K562 (cell line): ENCODE results near the gene ADORA1. TPM values are rescaled to one million over a fixed set of nuclear protein-coding genes. Genes with fewer than 3 reads are reported as not detected.

ENCODE experiments used
- ATAC-seq: fragments of 200-7000 bp; cut with Tn5 transposase; 3 replicates; pipeline ENCODE4 v1.9.1; 2020; ENCODE audit warnings: moderate library complexity
- BruUV-seq: library from RNA; stranded (reverse); fragments of 400-500 nt; replicated peaks from 2 replicates; lab custom pipeline; 2021; lab: Mats Ljungman, UMichigan
- CTCF ChIA-PET: fragments of 300-600 bp; formaldehyde crosslinking; extraction: SDS; loops from one replicate; lab custom pipeline; 2021; ENCODE audit warnings: low intra/inter-chr PET ratio; lab: Yijun Ruan, JAX
- POLR2A ChIA-PET: fragments of 300-600, 350-650 bp; sonication (Branson Sonifier 250); formaldehyde crosslinking; extraction: SDS; loops from one replicate; lab custom pipeline; 2021; ENCODE audit warnings: antibody characterized with exemption, inconsistent platforms; lab: Yijun Ruan, JAX
- DNase-seq, 4 experiments: peaks; one replicate each; pipeline versions ENCODE4 v3.0.0 to v3.0.0-alpha.2; 2011 to 2018; ENCODE audit warnings: low spot score in 3 of 4, mixed read lengths in 3 of 4; ENCODE audit errors: extremely low read depth in 1 of 4
- FAIRE-seq: peaks from 2 replicates; lab custom pipeline; 2011; peaks lifted over from hg19 to GRCh38; lab: Jason Lieb, UNC
- H2AFZ ChIP-seq: 2 replicates; pipeline ENCODE4 v1.6.0; 2011; ENCODE audit warnings: low read depth, low read length, control low read depth, inconsistent platforms
- H3K27ac ChIP-seq: fragments of 200-600 bp; 3 replicates; pipeline ENCODE4 v1.8.0; 2011; ENCODE audit warnings: low read depth, mild to moderate bottlenecking, control low read depth, inconsistent platforms, low read length, moderate library complexity, mixed read lengths; ENCODE audit errors: extremely low read depth
- H3K27me3 ChIP-seq, 2 experiments: fragments of 300-600 bp in 1 of 2; 2 replicates in 1 of 2; 3 replicates in 1 of 2; pipeline versions ENCODE4 v1.6.0 to v1.8.0; 2011; ENCODE audit warnings: inconsistent platforms in 2 of 2, low read length in 2 of 2, mild to moderate bottlenecking in 1 of 2, mixed read lengths in 1 of 2, moderate library complexity in 1 of 2; ENCODE audit not compliant: control insufficient read depth in 2 of 2, insufficient read depth in 2 of 2
- H3K36me3 ChIP-seq: fragments of 300-600 bp; 3 replicates; pipeline ENCODE4 v1.8.0; 2011; ENCODE audit warnings: mild to moderate bottlenecking, low read length, inconsistent platforms; ENCODE audit not compliant: control insufficient read depth, insufficient read depth
- H3K4me1 ChIP-seq, 2 experiments: fragments of 200-600 bp in 1 of 2; replicated peaks in 1 of 2; 2 replicates in 1 of 2; 3 replicates in 1 of 2; pipeline versions ENCODE4 v1.5.1 to v1.8.0; 2011; ENCODE audit warnings: inconsistent platforms in 2 of 2, low read length in 2 of 2, mild to moderate bottlenecking in 1 of 2, mixed read lengths in 1 of 2, moderate library complexity in 1 of 2; ENCODE audit not compliant: control insufficient read depth in 2 of 2, insufficient read depth in 2 of 2
- H3K4me2 ChIP-seq: 2 replicates; pipeline ENCODE4 v1.6.1; 2011; ENCODE audit warnings: low read length, control low read depth, inconsistent platforms, mixed read lengths; ENCODE audit not compliant: insufficient read depth
- H3K4me3 ChIP-seq: fragments of 200-600 bp; sonication (generic), shearing (Covaris generic); 2 replicates; pipeline ENCODE4 v1.5.1; 2016; ENCODE audit warnings: control low read depth, inconsistent platforms
- H3K79me2 ChIP-seq: fragments of 200-600 bp; 3 replicates; pipeline ENCODE4 v1.8.0; 2011; ENCODE audit warnings: low read length, inconsistent platforms; ENCODE audit not compliant: control insufficient read depth, insufficient read depth
- H3K9ac ChIP-seq, 2 experiments: 2 replicates each; pipeline versions ENCODE4 v1.6.0 to v1.6.1; 2011; ENCODE audit warnings: low read depth in 2 of 2, low read length in 2 of 2, control low read depth in 1 of 2, inconsistent platforms in 1 of 2, mild to moderate bottlenecking in 1 of 2, mixed read lengths in 1 of 2; ENCODE audit not compliant: insufficient read depth in 1 of 2
- H3K9me1 ChIP-seq: one replicate; pipeline ENCODE4 v1.6.0; 2011; ENCODE audit warnings: inconsistent platforms, mild to moderate bottlenecking, low read length, moderate library complexity; ENCODE audit not compliant: control insufficient read depth, insufficient read depth
- H3K9me3 ChIP-seq: replicated peaks from 2 replicates; pipeline ENCODE4 v1.5.1; 2011; ENCODE audit warnings: low read depth, low read length, inconsistent platforms; ENCODE audit not compliant: control insufficient read depth, insufficient read depth
- H4K20me1 ChIP-seq: replicated peaks from 2 replicates; pipeline ENCODE4 v1.6.1; 2011; ENCODE audit warnings: low read length, inconsistent platforms, mixed read lengths; ENCODE audit not compliant: control insufficient read depth, insufficient read depth
- CEBPB ChIP-seq: fragments of 450-650 bp; IDR thresholded peaks from 2 replicates; pipeline ENCODE4 v1.6.1; 2016; ENCODE audit warnings: missing genetic modification characterization, missing compliant biosample characterization
- FOSL1 ChIP-seq: fragments of 200-800 bp; sonication (Bioruptor generic); conservative IDR thresholded peaks from 2 replicates; pipeline ENCODE4 v1.6.1; 2016; ENCODE audit warnings: missing genetic modification characterization, missing compliant biosample characterization
- MTA2 ChIP-seq: fragments of 450-650 bp; IDR thresholded peaks from 2 replicates; pipeline ENCODE4 v1.6.1; 2016; ENCODE audit warnings: low read depth
- WGBS: fragments of 100-300 bp; shearing (Covaris generic); methylation state at CpG from one replicate; pipeline ENCODE4 v1.1.6; 2016; ENCODE audit warnings: low coverage, mixed read lengths; ENCODE audit not compliant: insufficient coverage; ENCODE audit errors: missing lambda C conversion rate; 5-methylcytosine and 5-hydroxymethylcytosine counted together
- in situ Hi-C: fragments of 300-500 bp; cut with MboI; formaldehyde crosslinking; loops from 4 replicates; pipeline ENCODE4 v1.15.0; 2018; ENCODE audit warnings: inconsistent platforms, mixed read lengths
- intact Hi-C: fragments of 100-400 bp; cut with micrococcal nuclease; formaldehyde crosslinking; loops from 2 replicates; pipeline ENCODE4 v1.14.2; 2022
- polyA plus RNA-seq, 8 experiments: library from polyadenylated mRNA; depleted of rRNA in 4 of 8; stranded (reverse) in 5 of 8; unstranded in 3 of 8; fragments of >200 nt; fragmentation: Nextera tagmentation in 2 of 8; fragmentation: Illumina TruSeq in 1 of 8; extraction: Ambion mirVana in 2 of 8; extraction: Trizol in 1 of 8; gene quantifications; 2 replicates each; pipeline versions ENCODE4 v1.2.1 to v1.2.3, GENCODE V29; 2011 to 2014; ENCODE audit warnings: inconsistent platforms in 1 of 8, missing spikeins in 1 of 8
- total RNA-seq, 7 experiments: library from RNA; depleted of rRNA in 6 of 7; stranded (reverse); fragments of >200 nt in 6 of 7; fragmentation: Illumina TruSeq in 2 of 7; extraction: Trizol in 2 of 7; gene quantifications; 2 replicates each; pipeline versions ENCODE4 v1.2.1 to v1.2.3, GENCODE V29; 2011 to 2021; ENCODE audit warnings: low replicate concordance in 1 of 7

The ADORA1 gene
- total and polyA plus RNA-seq, 9 of the 15 experiments (the other 6 are each of a cell fraction or from before 2014, with no cell fraction given): not detected

- no peaks in the 10 kb centered on the region; a peak in 2 of 5 replicates for H3K4me1 ChIP-seq
- WGBS: 1% methylated on average over 9 of the region's 10 CpGs
- H3K27me3 ChIP-seq: peaks cover 28 to 72% of the 10 kb centered on the region in 2 experiments
- ATAC-seq: no peak
- H3K36me3 ChIP-seq: no peaks in the 10 kb centered on the region
- no peaks in the 10 kb centered on the region for H3K9me1 ChIP-seq
- no peak overlapping the region for H2AFZ ChIP-seq
- H3K9me3 ChIP-seq: no peaks in the 10 kb centered on the region
- no peaks in the 10 kb centered on the region for H3K79me2 ChIP-seq
- TF ChIP-seq MTA2 (no peak), FOSL1 (tag) (0 out of 2 replicates have a peak, but pooled peaks have one; percentile 8), CEBPB (tag) (peak; percentile 57)
- POLR2A ChIA-PET: interaction anchor here (0.6 to 2.4 kb wide), 5 partner anchors 10 to 39 kb away, joined by 3 to 7 read pairs (median 4); no protein-coding TSS in a partner anchor
- CTCF ChIA-PET: no interaction called here
- no peak for FAIRE-seq
- BruUV-seq: no TSS peak
- H3K4me2 ChIP-seq: no peak overlapping the region
- H3K9ac ChIP-seq: 0 out of 4 replicates have a peak overlapping the region, but pooled peaks of 1 of the 2 experiments have one; percentile 27
- no peak overlapping the region for H3K27ac ChIP-seq
- intact Hi-C loops: no loop called here
- no peak for DNase-seq
- in situ Hi-C loops: no loop called here
- H4K20me1 ChIP-seq: peaks cover 15% of the 10 kb centered on the region
- H3K4me3 ChIP-seq: no peak overlapping the region
These were observed 24.9 kb downstream of the ADORA1 start for GRCh38 chr1:203152158-203153034.
